ENCODE results near the gene MCCC1.
"Not testable (repeated sequence)": the region's sequence is repeated elsewhere in the genome, so short reads cannot be mapped to it uniquely, and the experiment has no call there.

The MCCC1 gene

DNA sequence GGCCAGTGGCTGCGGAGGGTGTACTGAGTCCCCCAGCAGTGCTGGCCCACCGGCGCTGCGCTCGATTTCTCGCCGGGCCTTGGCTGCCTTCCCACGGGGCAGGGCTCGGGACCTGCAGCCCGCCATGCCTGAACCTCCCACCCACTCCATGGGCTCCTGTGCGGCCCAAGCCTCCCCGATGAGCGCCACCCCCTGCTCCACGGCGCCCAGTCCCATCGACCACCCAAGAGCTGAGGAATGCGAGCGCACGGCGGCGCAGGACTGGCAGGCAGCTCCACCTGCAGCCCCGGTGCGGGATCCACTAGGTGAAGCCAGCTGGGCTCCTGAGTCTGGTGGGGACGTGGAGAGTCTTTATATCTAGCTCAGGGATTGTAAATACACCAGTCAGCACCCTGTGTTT is 1.7 kb upstream of the MCCC1 start:
- DNase-seq, result not testable (repeated sequence)

DNA sequence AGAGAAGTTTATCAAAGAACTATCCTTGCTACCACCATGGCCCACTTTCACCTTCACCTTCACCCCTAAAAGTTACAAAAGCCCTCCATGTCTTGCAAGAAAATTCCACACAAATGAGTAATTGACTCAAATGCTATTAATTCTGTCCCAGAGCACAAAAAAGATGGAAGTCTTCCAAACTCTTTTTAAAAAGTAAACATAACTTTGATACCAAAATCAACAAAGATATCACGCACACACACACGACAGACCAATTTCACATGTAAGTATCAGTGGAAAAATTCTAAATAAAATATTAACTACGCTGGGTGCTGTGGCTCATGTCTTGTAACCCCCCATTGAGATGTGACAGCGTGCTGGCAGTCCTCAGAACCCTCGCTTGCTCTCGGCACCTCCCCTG is 1.1 kb upstream of the MCCC1 start:
- DNase-seq, result no peak

DNA sequence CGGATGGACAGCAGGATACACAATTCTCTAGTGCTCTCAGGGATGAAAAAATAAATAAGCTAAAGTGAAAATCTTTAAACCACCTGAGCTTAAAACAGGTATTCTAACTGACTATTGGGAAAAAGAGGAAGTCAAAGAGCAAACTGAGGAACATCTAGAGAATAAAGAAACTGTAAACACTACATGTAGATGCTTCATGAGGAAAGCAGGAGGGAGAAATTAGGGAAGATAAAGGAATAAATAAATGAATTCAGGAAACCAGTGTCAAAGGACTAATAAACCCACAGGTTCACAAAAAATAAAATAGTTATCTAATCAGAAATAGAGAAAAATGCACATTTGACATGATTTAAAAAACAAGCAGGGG is 525 bp upstream of the MCCC1 start:
- DNase-seq, result no peak

DNA sequence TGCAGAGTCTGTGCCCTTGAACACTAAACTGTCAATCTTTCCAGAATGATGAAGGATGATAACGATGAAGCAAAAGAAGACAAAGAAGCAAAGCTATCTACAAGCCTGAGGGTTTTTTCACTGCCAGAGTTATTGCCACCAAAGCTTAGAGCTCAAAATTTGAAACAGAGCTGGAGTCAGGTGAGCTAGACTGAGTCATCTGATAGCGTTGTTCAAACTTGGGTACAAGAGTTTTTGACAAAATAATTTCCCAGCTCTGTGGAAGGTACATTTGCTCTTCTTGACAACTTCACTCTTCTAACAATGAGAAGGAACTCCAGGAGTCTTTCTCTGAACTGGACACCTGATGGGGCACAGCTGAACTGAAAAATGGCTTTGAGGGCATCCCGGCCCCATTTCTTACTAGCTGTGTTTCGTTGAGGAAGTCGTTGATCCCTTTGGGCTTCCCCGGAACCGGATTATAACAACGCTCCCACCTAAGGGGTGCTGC is 715 bp downstream of the MCCC1 start:
- no peak for DNase-seq

DNA sequence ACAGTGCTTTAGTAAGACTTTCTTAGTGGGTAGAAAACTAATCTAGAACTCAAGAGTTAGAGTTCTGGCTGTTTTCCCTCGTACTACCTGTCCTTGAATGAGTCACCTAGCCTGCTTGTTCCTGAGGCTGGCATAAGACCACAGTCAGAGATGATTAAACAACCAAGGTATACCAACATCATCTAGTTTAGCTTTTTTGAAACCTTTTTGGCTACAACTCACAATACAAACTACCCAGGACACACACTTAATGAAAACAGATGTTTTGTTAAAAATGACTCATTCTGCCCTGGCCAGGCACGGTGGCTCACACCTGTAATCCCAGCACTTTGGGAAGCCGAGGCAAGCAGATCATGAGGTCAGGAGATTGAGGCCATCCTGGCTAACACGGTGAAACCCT is 4.6 kb downstream of the MCCC1 start:
- DNase-seq, result no peak

DNA sequence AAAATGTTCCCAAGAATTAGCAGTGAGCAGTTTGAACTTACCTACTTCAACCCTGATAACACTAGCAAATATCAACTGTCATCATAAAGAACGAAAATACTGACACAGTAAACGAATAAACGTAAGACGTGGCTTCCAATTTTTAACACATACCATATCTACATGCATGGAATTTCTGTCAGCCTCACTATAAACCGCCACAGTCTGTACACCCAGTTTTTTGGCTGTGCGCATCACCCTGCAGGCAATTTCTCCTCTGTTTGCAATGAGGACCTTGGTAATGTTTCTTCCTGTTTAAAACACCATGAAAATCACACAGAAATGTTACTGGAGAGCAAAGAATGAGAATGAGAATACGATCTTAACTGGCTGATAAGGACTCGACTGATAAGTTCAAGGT is 7.0 kb downstream of the MCCC1 start:
- DNase-seq, result no peak

DNA sequence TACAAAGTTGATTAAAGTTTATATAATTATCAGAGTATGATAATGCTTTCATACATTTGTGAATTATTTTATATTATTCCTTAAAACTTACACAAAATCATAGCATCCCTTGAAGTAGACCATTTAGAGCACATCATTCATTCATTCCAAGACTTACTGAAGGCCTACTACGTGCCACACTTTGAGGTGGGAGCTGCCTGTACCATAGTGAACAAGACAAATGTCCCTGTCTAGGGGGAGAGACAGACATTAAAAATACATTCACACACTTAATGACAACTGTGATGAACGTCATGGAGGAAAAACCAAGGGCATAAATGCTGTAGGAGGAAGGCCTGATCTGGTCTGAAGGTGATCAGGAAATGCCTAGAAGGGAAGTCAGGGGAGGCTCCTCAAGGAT is 12.1 kb downstream of the MCCC1 start:
- no peak for DNase-seq

DNA sequence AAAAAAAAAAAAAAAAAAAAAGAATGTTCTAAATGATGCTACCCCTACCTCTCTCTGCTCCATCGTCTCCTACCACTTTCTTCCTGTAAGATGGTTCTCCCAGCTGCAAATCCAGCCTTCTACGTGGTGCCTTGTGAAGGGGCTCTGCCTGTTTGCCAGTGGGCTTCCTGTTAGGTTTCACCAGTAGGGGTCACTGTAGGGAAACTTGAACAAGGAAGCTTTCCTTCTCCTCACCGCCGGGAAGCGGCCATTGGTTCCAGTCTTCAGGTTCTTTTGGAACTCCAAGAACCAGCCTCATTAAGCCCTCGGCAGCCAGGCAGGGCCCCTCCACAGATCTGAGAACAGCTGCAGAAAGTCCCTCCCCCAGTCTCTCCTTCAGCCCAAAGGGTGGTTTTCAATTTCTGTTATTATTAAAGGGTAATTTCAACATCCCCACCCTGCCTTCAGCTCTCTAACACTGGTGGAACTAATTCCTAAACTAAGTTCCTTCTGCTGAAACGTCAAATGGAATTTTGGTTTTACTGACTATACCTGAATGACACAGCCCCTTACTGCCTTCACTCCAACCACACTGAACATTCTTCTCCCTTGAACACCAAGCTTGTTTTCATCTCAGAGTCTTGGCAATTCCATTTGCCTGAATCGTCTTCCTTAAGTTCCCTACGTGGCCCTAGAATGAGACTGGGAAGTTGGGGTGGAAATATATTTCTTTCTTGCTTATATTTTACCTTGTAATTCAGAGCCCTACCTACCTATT is 13.5 kb downstream of the MCCC1 start:
- no peak for DNase-seq

DNA sequence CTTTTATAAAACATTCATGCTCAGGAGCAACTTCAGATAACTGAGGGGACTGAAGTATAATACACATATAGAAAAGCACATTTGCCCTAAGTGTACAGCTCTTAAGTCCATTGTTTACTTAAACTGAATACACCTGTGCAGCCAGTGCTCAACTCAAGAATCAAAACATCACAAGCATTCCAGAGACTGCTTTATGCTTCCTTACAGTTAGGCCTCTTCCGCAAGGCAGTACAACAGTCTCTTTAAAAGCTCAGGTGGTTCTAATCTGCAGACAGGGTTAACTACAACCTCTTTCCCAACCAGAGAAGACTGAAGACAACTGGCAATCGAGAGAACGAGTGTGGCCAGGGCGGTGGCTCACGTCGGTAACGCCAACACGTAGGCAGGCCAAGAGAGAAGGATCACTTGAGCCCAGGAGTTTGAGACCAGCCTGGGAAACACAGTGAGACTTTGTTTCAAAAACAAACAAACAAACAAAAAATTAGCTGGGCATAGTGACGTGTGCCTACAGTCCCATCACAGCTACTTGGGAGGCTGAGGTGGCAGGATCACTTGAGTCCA is 16.9 kb downstream of the MCCC1 start:
- no peak for DNase-seq

DNA sequence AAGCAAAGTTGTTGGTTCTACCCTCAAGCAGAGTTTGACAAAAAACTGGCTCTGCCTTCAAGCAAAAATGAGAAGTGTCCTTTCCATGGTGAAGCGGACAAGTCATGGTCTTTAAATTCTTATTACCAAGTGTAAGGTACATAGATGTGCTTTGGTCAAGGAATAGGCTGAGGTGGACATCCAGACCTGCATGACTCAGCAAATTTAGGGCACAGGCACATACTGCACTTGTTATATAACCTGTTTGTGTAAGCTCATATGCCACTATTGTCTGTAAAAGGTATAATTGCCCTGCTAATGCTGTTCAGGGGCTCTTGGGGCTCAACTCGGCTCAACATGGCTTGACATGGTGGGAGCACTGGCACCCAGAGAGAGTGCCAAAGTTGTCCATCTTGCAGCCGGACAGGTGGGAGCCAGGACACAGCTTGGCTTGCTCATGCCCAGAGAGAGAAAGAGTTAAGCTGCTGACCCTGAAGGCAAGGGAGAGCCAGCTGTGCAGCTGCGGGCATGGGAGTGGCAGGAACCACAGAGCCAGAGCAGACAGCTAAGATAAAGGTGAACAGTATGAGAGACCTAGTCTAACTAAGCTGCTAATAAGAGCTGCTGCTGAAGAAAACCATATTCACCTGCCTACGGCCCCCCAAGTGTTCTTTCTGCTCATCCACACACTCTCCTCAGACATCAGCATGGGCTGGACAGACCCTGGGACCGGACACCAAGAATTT is 17.7 kb downstream of the MCCC1 start:
- DNase-seq, result no peak

DNA sequence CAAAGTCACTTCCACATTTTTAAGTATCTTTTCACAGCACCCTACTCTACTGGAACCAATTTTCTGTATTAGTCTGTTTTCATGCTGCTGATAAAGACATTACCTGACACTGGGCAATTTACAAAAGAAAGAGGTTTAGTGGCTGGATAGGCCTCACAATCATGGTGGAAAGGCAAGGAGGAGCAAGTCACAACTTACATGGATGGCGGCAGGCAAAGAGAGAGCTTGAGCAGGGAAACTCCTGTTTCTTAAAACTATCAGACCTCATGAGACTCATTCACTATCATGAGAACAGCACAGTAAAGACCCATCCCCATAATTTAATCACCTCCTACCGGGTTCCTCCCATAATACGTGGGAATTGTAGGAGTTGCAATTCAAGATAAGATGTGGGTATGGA is 18.7 kb downstream of the MCCC1 start:
- DNase-seq, result no peak

DNA sequence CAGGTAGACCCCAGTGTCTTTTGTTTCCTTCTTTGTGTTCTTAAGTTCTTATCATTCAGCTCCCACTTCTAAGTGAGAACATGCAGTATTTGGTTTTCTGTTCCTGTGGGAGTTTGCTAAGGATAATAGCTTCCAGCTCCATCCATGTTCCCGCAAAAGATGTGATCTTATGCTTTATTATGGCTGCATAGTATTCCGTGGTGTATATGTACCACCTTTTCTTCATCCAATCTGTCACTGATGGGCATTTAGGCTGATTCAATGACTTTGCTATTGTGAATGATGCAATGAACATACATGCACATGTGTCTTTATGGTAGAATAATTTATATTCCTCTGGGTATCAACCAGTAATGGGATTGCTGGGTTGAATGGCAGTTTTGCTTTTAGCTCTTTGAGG is 24.4 kb downstream of the MCCC1 start:
- no peak for DNase-seq

DNA sequence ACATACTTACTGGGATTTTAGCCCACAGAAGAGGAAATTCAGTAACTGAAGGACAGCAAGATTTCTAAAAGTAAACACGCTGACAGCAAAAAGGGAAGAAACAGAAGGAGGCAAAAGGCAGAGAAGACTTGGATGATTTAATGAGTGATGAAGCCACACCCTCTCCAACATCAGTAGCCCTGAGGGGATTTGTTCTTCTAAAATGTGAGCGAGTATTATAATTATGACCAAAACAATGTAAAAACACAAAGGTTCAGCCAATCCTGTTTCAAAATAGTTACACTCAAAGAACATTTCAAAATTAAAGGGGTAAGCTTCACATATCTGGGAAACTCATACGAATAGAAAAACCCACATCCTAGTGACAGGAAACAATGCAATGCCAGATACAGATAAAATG is 25.0 kb downstream of the MCCC1 start:
- DNase-seq, result no peak

DNA sequence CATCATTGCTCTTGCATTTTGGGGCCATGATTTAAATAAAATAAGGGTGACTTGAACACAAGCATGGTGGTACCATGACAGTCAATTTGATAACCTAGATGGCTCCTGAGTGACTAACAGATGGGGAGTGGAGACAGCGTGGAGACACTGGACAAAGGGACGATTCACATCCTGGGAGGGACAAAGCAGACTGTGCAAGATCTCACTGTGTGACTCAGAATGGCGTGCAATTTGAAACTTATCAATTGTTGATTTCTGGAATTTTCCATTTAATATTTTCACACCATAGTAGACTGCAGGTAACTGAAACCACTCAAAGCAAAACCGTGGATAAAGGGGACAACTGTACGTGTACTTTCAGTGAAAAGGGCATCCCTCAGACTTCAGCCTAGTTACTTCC is 25.5 kb downstream of the MCCC1 start:
- DNase-seq, result no peak

DNA sequence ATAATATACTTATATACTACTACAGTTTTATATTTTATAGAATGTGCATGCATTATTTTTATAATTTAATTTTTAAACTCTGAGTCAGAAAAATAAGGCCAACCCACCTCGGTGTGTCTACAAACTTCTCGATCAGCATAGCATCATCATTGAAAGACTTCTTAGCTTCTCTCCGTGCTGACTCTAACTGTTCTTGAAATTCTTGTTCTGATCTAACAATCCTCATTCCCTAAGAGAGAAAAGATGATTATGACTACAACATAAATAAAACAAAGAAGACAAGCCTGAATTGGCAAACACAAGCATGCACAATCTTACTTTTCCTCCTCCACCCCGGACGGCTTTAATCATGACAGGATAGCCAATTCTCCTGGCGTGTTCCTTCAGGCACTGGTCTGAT is 28.4 kb downstream of the MCCC1 start:
- DNase-seq, result no peak

DNA sequence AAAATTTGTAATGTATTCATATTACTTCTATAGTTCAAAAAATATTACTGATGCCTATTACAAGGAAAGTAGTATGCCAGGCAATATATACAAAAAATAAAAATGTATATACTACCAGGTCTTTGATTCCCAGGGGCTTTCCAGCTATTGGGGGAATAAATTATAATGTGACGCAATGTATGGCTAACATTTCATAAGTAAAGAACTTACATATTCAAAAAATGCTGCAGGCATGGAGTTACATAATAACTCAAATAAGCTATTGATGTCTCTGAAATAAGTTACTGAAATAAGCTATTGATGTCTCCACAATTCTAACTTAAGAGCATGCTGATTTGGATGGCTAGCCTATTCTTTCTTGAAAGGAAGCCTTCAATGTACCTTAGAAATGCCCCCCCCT is 30.2 kb downstream of the MCCC1 start:
- DNase-seq, result no peak

DNA sequence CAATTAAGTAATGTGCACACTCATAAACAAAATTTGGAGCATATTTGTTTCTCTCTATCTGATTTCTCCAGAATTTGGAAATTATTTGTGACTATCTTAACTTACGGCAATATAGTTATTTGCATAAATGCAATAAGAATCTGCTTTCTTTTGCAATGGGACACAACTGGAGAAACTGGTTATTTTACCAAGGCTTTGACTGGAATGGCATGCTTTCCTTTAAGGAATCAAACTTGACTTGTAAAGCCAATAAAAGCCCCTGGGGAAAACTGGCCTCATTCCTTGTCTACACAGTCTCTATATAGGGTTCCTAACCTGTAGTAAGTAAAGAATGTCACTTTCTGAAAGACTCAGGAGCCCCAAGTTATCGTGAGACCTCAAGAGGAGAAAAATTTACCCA is 32.4 kb downstream of the MCCC1 start:
- DNase-seq, result not testable (repeated sequence)

DNA sequence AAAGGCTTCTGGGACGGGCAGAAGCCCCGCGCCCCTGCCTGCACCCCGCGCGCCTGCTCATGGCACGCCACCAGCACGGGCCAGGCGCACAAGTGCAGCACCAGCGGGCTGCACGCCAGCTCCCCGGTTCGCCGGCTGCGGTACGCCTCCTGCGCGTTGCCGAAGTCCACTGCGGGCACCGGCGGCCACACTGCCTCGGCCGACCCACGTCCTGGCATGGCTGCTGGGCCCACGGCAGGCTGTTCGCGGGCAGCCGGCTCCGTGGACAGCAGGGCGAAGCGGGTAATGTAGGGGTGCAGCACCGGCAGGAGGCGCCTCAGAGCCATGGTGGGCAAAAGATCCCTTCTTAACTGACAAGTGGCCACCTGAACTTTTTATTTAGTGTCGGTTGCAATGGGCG is 34.8 kb downstream of the MCCC1 start:
- DNase-seq, result no peak

DNA sequence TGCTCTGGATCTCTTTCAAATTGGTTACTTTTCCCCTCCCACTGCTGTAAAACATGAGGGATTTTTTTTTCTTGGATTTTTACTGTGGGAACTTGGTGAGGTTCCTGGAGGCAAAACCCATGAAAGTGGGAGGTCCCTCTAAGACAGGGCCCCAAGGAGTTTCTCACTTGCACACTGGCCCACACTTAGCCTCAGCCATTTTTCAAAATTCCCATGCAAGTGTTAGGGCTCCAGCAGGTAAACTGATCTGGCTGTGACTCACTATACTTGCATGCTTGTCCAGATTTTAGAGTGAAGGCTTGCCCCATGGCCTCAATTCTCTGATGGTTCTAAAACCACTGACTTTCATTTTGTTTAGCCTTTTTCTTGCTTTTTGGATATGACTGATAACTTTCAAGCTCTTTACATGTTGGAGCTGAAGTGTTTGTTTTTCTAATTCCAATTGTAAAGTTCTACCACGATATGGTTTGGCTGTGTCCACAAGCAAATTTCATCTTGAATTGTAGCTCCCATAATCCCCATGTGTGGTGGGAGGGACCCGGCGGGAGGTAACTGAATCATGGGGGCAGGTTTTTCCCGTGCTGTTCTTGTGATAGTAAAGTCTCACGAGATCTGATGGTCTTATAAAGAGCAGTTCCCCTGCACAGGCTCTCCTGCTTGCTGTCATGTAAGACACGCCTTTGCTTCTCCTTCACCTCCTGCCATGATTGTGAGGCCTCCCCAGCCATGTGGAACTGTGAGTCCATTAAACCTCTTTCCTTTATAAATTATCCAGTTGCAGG is 37.7 kb downstream of the MCCC1 start:
- DNase-seq, result no peak

DNA sequence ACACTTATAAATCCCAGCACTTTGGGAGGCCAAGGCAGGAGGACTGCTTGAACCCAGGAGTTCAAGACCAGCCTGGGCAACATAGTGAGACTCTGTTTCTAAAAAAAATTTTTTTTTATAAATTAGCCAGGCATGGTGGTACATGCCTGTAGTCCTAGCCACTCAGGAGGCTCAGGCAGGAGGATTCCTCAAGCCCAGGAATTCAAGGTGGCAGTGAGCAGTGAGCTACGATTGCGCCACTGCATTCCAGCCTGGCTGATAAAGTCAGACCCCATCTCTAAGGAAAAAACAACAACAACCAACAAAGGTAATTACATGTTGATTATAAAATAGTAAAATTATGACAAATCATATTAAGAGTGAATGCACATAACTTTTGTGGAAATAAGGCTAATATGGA is 40.9 kb downstream of the MCCC1 start:
- DNase-seq, result no peak

DNA sequence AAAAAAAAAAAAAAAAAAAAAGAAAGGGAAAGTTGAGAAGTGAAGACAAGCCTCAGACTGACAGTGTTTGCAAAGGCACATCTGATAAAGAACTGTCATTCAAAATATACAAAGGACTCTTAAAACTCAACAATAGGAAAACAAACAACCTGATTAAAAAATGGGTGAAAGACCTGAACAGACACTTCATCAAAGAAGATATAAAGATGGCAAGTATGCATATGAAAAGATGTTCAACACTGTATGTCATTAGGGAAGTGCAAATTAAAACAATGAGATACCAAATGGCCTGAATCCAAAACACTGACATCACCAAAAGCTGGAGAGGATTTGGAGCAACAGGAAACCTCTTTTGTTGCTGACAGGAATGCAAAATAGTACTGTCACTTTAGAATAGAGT is 48.6 kb downstream of the MCCC1 start:
- no peak for DNase-seq

DNA sequence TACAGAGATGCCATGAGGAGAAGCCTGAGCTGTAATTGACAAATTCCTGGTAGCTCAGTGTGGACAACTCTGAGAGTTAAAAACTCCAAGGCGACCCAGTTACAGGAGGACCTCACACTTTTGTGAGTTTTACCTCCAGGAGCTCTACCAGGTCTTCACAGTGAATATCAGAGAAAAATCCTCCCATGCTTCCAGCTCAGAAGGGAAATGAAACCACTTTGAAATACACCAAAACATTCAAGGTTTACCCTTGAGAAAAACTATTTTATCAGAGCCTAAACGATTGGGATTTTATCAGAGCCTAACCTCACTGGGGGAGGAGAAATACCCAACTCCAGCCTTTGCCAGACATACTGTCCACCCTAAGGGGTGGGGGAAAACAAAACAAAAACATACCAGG is 52.4 kb downstream of the MCCC1 start:
- DNase-seq, result no peak

DNA sequence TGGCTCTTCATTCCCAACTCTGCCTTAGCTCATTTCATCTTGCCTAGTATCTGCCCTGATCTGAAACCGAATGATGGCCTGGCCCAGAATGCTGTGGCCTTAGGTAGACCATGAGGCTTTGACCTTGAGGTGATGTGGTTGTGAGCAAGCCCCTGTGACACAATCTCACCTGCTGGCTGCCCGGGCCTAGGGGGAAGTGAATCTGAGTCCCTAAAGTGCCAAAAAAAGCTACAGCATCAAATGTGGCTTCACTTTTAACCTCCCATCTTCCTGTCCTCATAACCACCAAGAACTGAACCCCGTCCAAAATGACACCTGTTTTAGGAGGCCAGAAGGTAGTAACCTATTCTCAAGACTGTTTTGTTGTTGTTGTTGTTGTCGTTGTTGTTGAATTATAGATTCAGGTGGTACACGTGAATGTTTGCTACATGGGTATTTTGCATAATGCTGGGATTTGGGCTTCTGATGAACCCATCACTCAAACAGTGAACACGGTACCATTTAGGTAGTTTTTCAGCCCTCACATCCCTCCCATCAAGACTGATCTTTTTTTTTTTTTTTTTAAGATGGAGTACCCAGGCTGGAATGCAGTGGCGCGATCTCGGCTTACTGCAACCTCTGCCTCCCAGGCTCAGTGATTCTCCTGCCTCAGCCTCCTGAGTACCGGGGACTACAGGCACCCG is 54.6 kb downstream of the MCCC1 start:
- DNase-seq, result no peak

All from activated gamma-delta T cell (primary cell).